Natural killer cell (primary cell): ENCODE data around the gene TGM1. TPM values are rescaled to one million over a fixed set of nuclear protein-coding genes. Genes with fewer than 3 reads are reported as not detected.

ENCODE experiments used
- ATAC-seq, 3 donors: fragments of 150-1000 bp in 2 of 3; fragments of 200-7000 bp in 1 of 3; cut with Tn5 transposase; 1 replicate in 1 of 3; 2 replicates in 2 of 3; pipeline ENCODE4 v1.10.0; 2021; ENCODE audit warnings: mild to moderate bottlenecking in 2 of 3, moderate library complexity in 2 of 3
- DNase-seq, 2 donors: peaks; one replicate each; pipeline versions ENCODE4 v3.0.0 to v3.0.0-alpha.2; 2013 to 2021; ENCODE audit warnings: mixed read lengths in 1 of 2
- H3K27ac ChIP-seq: one replicate; pipeline ENCODE4 v1.5.1; 2013; ENCODE audit warnings: mild to moderate bottlenecking, low read length
- H3K27me3 ChIP-seq: one replicate; pipeline ENCODE4 v1.6.1; 2013; ENCODE audit warnings: low read length; ENCODE audit not compliant: control insufficient read depth, insufficient read depth
- H3K36me3 ChIP-seq: one replicate; pipeline ENCODE4 v1.6.1; 2013; ENCODE audit warnings: low read length; ENCODE audit not compliant: control insufficient read depth, insufficient read depth
- H3K4me1 ChIP-seq: one replicate; pipeline ENCODE4 v1.6.1; 2013; ENCODE audit warnings: low read length; ENCODE audit not compliant: control insufficient read depth, insufficient read depth
- H3K4me3 ChIP-seq: one replicate; pipeline ENCODE4 v1.5.1; 2013; ENCODE audit warnings: low read length
- H3K9me3 ChIP-seq: one replicate; pipeline ENCODE4 v1.6.1; 2013; ENCODE audit warnings: low read length; ENCODE audit not compliant: control insufficient read depth, insufficient read depth
- H3K27ac Mint-ChIP-seq, 2 donors: one replicate each; pipeline ENCODE4 v1.8.0; 2022; ENCODE audit warnings: mild to moderate bottlenecking in 2 of 2, mixed read lengths in 2 of 2, moderate library complexity in 1 of 2
- H3K27me3 Mint-ChIP-seq, 2 donors: one replicate each; pipeline ENCODE4 v1.8.0; 2022; ENCODE audit warnings: low read depth in 2 of 2, mixed read lengths in 2 of 2
- H3K36me3 Mint-ChIP-seq: one replicate; pipeline ENCODE4 v1.8.0; 2022; ENCODE audit warnings: mixed read lengths
- H3K4me1 Mint-ChIP-seq, 2 donors: one replicate each; pipeline ENCODE4 v1.8.0; 2022; ENCODE audit warnings: mixed read lengths in 2 of 2
- H3K4me3 Mint-ChIP-seq: one replicate; pipeline ENCODE4 v1.8.0; 2022; ENCODE audit warnings: mild to moderate bottlenecking, moderate library complexity, mixed read lengths
- H3K9me3 Mint-ChIP-seq, 2 donors: one replicate each; pipeline ENCODE4 v1.8.0; 2022; ENCODE audit warnings: mixed read lengths in 2 of 2
- WGBS: methylation state at CpG from one replicate; pipeline ENCODE4 v1.1.7; 2013; ENCODE audit warnings: missing lambda C conversion rate; ENCODE audit not compliant: insufficient coverage; 5-methylcytosine and 5-hydroxymethylcytosine counted together
- intact Hi-C: fragments of 100-400 bp; cut with micrococcal nuclease; formaldehyde crosslinking; loops from one replicate; pipeline ENCODE4 v1.14.2; 2022
- total RNA-seq, 4 donors: library from RNA; stranded (reverse); fragments of 120-200 nt in 1 of 4; gene quantifications; one replicate each; pipeline versions ENCODE4 v1.2.3 to v1.2.4, GENCODE V29; 2013 to 2022
- TF ChIP-seq, protein P1 (sequence below): fragments of 200-600 bp; IDR thresholded peaks from one replicate; pipeline ENCODE4 v1.8.0; 2022; ENCODE audit warnings: antibody characterized with exemption

Gene TGM1
- total RNA-seq, 3 donors from 2014 or later (not counting 1 experiment from before 2014, with no cell fraction given) = 1.7 to 4.9 (median 4.7) TPM

- H3K27ac Mint-ChIP-seq = peak overlapping the region in 1 of 2 donors; percentile 70
- H3K4me1 Mint-ChIP-seq = peaks cover 18 to 24% of the 10 kb centered on the region in 2 donors
- H3K4me3 ChIP-seq = no peak overlapping the region
- no peaks in the 10 kb centered on the region for H3K9me3 Mint-ChIP-seq
- H3K9me3 ChIP-seq = no peaks in the 10 kb centered on the region
- no peak overlapping the region for H3K4me3 Mint-ChIP-seq
- intact Hi-C loops = no loop called here
- peaks cover 41% of the 10 kb centered on the region for H3K4me1 ChIP-seq
- DNase-seq (no peak), ATAC-seq (no peak)
- TF ChIP-seq, protein P1, sequence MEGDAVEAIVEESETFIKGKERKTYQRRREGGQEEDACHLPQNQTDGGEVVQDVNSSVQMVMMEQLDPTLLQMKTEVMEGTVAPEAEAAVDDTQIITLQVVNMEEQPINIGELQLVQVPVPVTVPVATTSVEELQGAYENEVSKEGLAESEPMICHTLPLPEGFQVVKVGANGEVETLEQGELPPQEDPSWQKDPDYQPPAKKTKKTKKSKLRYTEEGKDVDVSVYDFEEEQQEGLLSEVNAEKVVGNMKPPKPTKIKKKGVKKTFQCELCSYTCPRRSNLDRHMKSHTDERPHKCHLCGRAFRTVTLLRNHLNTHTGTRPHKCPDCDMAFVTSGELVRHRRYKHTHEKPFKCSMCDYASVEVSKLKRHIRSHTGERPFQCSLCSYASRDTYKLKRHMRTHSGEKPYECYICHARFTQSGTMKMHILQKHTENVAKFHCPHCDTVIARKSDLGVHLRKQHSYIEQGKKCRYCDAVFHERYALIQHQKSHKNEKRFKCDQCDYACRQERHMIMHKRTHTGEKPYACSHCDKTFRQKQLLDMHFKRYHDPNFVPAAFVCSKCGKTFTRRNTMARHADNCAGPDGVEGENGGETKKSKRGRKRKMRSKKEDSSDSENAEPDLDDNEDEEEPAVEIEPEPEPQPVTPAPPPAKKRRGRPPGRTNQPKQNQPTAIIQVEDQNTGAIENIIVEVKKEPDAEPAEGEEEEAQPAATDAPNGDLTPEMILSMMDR = no peak
- H3K27ac ChIP-seq = no peak overlapping the region
- WGBS = 99% methylated on average over 5 of the region's 5 CpGs
- H3K36me3 Mint-ChIP-seq = no peaks in the 10 kb centered on the region
- H3K27me3 ChIP-seq = no peaks in the 10 kb centered on the region
- H3K27me3 Mint-ChIP-seq = no peaks in the 10 kb centered on the region
- H3K36me3 ChIP-seq = no peaks in the 10 kb centered on the region
Measured at GRCh38 chr14:24278424-24278823, 15.4 kb upstream of the TGM1 start.

DNA sequence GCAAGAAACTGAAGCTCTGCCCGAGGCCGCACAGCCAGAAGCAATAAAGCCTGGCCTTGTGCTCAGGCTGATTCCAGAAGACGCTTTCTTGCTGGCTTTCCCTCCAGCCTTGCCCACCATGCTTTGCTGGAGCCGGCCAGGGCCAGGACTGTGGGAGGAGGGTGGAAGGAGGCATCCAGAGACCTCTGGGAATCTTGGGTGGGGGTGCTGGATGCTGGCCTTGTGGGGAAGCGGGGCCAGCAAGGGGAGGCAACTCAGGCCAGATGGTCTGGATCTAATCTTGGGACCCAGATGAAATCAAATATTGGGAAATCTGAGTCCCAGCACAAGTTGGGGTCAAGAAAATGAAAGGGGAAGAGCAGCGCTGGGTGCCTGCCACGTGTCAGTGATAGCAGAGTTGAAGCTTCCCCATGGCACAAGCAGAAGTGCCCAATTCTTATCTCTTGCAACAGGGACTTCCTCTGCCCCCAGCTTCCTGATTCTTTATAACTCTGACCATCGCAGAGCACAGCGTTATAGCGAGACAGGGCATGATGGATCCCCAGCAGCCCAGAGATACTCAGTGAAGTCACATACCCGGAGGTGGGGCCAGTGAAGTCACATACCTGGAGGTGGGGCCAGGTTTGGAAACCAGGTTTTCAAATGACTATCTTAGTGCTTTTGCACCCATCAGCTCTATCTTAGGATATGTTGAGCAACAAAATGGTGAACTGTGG, 14.8 kb upstream of the TGM1 start:
- H3K4me3 ChIP-seq = no peak overlapping the region
- H3K36me3 Mint-ChIP-seq = no peaks in the 10 kb centered on the region
- no peaks in the 10 kb centered on the region for H3K27me3 Mint-ChIP-seq
- peaks cover 43% of the 10 kb centered on the region for H3K4me1 ChIP-seq
- 67% methylated on average over 11 of the region's 11 CpGs for WGBS
- no peak overlapping the region for H3K4me3 Mint-ChIP-seq
- ATAC-seq (peak in 2 of 3 donors; percentile 17 to 83), DNase-seq (no peak)
- intact Hi-C loops = no loop called here
- H3K27me3 ChIP-seq = no peaks in the 10 kb centered on the region
- H3K36me3 ChIP-seq = no peaks in the 10 kb centered on the region
- TF ChIP-seq, protein P1 = no peak
- H3K27ac ChIP-seq = peak overlapping the region; percentile 30
- H3K27ac Mint-ChIP-seq = peak overlapping the region in 1 of 2 donors; percentile 70
- H3K4me1 Mint-ChIP-seq = peaks cover 22 to 26% of the 10 kb centered on the region in 2 donors
- no peaks in the 10 kb centered on the region for H3K9me3 ChIP-seq
- no peaks in the 10 kb centered on the region for H3K9me3 Mint-ChIP-seq

GRCh38 chr14:24277071-24277470, 14.1 kb upstream of the TGM1 start:
- Mint-ChIP-seq H3K4me3 (no peak overlapping the region), H3K27me3 (no peaks in the 10 kb centered on the region), H3K9me3 (no peaks in the 10 kb centered on the region), H3K4me1 (peaks cover 29 to 33% of the 10 kb centered on the region in 2 donors), H3K36me3 (no peaks in the 10 kb centered on the region), H3K27ac (peak overlapping the region in 1 of 2 donors; percentile 34)
- TF ChIP-seq, protein P1 = no peak
- no peak for DNase-seq
- no peaks in the 10 kb centered on the region for H3K27me3 ChIP-seq
- no peak overlapping the region for H3K4me3 ChIP-seq
- H3K9me3 ChIP-seq = no peaks in the 10 kb centered on the region
- peaks cover 44% of the 10 kb centered on the region for H3K4me1 ChIP-seq
- no peak overlapping the region for H3K27ac ChIP-seq
- WGBS = 89% methylated on average over 6 of the region's 6 CpGs
- intact Hi-C loops = no loop called here
- H3K36me3 ChIP-seq = no peaks in the 10 kb centered on the region
- no peak for ATAC-seq
